Measurements from ENCODE around the gene MRPS2.
A peak's percentile ranks its signal among the peaks of the same experiment; 100 is the strongest.

Gene MRPS2

GRCh38 chr9:135480940-135481310 is 19.6 kb upstream of the MRPS2 start:
- DNase-seq: no peak

DNA sequence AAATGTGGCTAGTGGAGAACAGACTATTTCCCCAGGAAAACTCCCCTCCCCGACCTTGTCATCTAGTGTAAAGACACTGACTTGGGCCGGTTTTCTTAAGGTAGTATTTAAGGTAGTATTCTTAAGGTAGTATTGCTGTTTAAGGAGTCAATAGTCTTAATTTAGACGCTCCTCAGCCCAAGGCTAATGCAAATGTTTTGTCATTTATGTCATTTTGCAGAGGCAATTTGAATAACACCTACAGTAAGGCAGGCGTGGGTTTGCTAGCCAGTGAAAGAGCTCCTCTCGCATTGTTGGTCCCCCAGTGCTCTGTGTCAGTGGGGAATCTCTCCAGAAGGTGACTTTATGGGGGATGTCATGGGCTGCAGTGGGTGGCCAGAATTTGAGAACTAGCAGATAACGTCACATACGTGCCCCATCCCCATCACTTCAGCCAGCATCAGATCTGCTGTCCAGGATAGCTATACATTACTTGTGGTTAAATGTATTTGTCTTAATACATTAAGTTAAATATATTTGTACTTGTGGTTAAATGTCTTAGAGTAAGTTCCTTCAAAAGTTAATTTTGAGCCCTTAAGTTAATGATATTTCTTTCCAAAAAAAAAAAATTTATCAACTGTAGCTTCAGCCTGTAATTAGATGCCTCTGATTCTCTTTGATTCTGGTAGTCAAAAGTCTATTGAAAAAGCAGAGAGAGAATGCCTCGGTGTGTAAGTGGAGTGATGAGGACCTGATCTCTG is 18.3 kb upstream of the MRPS2 start:
- DNase-seq: no peak

GRCh38 chr9:135484460-135485277 is 15.8 kb upstream of the MRPS2 start:
- no peak for DNase-seq

- no peak for DNase-seq
These were observed 15.1 kb upstream of the MRPS2 start for GRCh38 chr9:135485385-135485784.

DNA sequence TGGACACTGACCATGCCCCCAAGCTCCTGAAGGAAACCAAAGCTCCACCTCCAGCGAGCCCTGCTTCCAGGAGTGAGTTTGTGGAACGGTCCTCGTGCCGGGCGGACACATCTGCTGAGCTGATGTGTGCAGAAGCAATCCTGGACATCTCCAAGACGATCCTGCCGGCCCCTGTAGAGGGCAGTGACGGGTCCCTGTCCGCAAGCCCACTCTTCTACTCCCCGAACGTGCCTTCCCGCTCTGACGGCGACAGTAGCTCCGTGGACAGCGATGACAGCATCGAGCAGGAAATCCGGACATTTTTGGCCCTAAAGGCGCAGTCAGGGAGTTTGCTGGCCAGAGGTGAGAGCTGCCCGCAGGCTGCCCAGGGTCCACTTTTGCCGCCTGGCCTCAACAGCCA is 14.7 kb upstream of the MRPS2 start:
- no peak for DNase-seq

- no peak for DNase-seq
These were observed 14.0 kb upstream of the MRPS2 start for GRCh38 chr9:135486267-135487065.

- no peak for DNase-seq
These were observed 13.0 kb upstream of the MRPS2 start for GRCh38 chr9:135487281-135488012.

DNA sequence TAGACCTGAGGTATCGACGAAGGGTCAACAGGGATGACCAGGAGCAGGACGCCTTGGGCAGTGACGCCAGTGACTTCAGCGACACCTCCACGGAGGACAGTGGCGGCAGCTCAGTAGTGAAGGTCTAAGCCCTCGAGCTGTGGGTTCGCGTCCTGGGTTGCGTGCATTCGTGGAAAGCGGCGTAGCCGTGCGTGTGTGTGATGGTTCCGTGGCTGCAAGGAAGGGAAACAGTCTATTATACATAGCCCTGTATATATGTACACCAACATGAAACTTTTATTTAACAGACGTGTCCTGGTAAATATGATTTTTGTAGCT is 12.5 kb upstream of the MRPS2 start:
- DNase-seq: no peak

GRCh38 chr9:135488527-135488926 is 12.0 kb upstream of the MRPS2 start:
- no peak for DNase-seq

DNA sequence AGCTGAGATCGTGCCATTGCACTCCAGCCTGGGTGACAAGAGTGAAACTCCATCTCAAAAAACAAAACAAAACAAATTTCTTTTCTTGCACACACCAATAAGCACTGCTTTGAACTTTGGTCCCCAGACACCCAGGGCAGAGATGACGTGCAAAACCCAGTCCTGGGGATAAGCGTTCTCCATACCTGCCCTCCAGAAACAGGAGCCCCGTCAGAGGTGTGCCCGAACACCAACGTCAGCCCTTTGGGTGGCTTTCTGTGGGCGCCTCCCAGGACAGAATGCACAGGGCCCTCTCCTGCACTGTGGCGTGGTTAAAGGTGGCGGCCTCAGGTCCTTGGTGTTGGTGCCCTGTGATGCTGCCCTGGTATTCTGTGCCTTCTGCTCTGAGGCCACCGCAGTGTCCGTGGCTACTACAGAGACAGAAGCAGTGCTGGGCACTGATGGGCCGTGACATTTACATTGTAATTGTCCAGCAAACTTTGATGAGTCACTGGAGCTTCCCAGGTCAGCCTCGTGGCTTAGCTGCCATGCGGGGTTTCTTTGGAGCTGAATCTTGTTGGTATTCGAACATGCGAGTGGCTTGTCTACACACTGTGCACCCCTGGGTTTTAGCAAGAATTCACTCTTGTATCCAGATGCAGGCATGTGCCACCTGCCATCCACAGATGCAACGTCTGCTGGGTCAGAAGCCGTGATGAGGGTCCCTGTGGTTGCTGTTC is 11.1 kb upstream of the MRPS2 start:
- no peak for DNase-seq

- DNase-seq: no peak
These were observed 10.2 kb upstream of the MRPS2 start for GRCh38 chr9:135490166-135490870.

DNA sequence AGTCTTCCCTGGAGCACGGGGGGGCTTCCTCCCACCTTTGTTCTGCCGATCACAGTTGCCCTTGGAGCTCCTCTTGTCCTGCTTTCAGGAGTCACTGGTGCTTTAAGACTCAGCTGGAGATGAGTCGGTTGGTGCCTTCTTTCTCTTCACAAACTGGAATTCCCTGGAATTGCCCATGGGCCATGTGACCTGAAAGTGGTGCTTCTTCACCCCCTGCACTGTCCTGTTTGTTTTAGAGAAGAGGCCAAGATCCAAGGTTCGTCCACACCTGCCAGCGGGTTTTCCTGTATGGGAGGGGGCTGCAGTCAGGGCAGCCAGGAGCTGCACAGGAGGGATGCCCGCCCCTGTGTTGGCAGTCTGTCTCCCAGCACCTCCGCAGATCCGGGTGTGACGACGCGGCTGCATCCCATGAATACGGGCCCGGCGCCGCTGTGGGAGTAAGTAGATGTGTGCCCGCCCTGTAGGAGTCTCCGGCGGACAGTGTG is 9.5 kb upstream of the MRPS2 start:
- DNase-seq: no peak

- DNase-seq: no peak
These were observed 8.7 kb upstream of the MRPS2 start for GRCh38 chr9:135491764-135492163.

- DNase-seq: no peak
These were observed 7.4 kb upstream of the MRPS2 start for GRCh38 chr9:135492886-135493669.

DNA sequence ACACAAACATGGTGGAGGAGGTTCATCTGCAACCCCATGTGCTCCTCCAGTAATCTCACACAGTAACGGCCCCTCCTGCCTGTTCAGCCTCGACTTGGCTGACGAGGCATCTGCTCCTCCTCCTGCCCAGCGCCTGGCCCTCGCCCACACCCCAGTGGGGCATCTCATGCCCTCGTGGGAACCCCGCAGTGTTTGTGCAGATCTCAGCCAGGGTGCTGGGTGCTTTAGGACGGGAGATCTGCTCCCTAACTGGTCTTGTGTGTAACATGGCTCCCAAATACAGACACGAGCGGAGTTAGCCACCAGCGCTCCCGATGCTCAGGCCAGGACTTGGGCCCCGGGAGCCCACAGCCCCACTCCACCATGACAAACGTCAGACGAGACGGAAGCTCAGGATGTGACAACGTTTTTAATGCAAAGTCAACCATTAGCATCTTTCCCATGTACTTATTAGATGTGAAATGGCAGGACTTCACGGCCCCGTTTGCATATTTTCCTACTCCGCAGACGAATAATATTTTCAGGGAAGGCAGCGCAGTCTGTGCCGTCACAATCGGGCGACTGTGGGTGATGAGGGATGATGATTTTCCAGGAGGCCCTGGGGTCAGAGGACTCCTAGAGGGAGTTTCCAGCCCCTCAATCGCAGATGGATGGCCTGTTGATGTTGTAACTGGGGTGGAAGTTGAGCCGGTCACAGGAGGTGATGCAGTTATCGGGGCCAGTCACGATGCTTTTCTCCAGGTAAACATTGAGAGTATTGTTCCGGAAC is 5.5 kb upstream of the MRPS2 start:
- DNase-seq: no peak

DNA sequence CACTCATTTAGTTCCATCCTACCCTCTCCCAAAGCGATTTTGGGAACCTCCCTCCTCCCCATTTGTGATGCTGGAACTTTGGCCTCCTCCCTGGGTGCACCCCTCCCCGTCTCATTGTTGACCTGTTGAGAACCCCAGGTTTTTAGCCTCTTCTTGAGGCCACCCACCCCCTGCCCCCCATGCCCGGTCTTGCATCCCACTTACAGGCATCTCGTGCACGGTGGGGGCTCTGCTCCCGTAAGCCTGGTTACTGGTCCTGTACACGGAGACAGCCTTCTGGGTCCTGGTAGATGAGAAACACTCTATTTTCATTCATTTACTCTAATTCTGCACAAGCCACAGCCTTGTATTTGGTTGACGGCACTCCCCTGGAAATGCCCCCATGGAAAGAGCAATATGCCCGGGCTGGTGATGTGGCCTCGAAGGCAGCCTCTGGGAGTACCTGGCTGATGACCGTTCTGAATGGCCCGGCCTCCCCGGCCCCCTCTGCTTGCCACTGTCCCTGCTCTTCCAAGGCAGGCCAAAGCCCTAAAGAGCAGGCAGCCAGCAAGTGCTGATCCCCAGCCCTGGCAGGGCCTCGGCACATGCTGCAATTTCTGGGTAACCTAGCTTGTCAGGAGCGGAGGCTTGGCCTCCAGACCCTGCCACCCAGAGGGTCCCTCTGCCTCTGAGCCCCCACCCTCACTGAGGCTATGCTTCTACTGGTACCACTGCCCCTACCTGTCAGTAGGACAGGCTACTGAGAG is 1.9 kb upstream of the MRPS2 start:
- DNase-seq: no peak

GRCh38 chr9:135499326-135500070 is 984 bp upstream of the MRPS2 start:
- peak; percentile 91 to 95 for DNase-seq

DNA sequence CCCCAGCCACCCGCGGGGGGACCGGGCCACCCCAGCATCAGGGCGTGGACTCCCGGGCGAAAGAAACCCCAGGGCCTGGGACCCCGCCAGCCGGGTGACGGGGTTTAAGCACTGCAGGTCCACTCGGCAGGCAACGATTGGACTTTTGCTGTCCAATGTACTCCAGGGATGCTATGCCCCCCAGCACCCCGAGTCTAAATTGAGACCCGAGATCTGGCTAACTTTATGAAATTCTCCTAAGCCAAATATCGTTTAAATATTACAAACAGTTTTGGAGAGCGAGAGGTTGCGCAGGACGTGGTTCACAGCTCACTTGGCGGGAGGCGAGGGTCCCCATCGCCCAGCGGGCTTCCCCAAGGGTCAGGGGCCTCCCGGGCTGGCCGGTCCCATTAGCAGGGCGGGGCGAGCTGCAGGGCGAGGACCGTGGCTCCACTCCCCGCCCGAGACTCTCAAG is 384 bp upstream of the MRPS2 start:
- no peak for DNase-seq

Measured in stimulated activated CD4-positive, alpha-beta T cell treated with anti-CD3 and anti-CD28 coated beads, Interleukin-2, amount 100 ng/mL, for 24 hours (primary cell).